ENCODE measurements around the gene CBL.
"Not testable (repeated sequence)": the region's sequence is repeated elsewhere in the genome, so short reads cannot be mapped to it uniquely, and the experiment has no call there.

Gene CBL

GRCh38 chr11:119209186-119209585 lies 3.0 kb downstream of the CBL start:
- no peak for DNase-seq (ENCODE audit: low read depth, low spot score)

DNA sequence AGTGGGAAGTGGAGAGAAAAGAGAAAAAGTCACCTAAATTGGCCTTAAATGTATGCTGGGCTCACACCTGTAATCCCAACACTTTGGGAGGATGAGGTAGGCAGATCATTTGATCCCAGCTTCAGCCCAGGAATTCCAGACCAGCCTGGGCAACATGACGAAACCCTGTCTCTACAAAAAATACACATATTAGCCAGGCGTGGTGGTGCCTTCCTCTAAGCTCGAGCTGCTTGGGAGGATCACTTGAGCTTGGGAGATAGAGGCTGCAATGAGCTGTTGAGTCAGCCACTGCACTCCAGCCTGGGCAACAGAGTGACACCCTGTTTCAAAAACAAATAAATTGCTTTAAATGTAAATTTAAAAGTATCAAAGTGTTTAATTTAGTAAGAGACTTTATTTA lies 3.9 kb downstream of the CBL start:
- DNase-seq (ENCODE audit: low read depth, low spot score): no peak

DNA sequence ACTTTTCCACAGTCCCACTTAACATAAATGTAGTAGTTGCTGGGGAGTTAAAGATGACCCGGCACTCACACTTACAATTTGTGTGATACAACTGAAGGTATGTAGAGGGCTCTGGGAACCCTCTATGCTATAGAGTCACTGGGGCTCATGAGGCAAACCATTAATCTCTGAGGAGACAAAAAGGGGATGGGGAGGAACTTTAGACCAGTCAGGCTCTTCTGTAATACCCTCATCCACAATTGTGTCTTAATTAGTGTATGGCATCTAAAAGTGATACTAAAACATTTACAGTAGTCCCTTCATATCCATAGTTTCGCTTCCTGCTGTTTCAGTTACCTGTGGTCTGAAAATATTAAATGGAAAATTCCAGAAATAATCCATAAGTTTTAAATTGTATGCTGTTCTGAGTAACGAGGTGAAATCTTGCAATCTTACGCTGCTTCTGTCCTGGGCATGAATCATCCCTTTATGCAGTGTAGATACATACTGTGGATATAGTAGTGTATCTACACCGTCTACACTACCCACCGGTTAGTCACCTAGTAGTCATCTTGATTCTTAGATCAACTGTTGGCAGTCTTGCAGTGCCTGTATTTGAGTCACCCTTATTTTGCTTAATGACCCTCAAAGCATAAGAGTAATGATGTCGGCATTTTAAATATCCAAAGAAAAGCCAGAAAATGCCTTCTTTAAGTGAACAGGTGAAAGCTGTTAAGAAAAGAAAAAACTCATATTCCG lies 12.2 kb downstream of the CBL start:
- no peak for DNase-seq (ENCODE audit: low read depth, low spot score)

- no peak for DNase-seq (ENCODE audit: low read depth, low spot score)
These were observed 16.2 kb downstream of the CBL start for GRCh38 chr11:119222308-119222707.

DNA sequence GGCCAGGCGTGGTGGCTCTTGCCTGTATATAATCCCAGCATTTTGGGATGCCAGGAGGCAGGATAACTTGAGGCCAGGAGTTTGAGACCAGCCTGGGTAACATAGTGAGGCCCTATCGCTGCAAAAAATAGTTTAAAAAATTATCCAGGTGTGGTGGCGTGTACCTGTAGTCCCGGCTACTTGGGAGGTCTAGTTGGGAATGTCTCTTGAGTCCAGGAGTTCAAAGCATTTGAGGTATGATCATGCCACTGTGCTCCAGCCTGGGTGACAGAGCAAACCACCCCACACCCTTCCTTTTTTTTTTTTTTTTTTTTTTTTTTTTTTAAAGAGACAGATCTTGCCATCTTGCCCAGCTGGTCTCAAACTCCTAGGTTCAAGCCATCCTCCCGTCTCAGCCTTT lies 16.8 kb downstream of the CBL start:
- no peak for DNase-seq (ENCODE audit: low read depth, low spot score)

GRCh38 chr11:119223856-119224255 lies 17.7 kb downstream of the CBL start:
- no peak for DNase-seq (ENCODE audit: low read depth, low spot score)

GRCh38 chr11:119228535-119229287 lies 22.6 kb downstream of the CBL start:
- DNase-seq (ENCODE audit: low read depth, low spot score): not testable (repeated sequence)

DNA sequence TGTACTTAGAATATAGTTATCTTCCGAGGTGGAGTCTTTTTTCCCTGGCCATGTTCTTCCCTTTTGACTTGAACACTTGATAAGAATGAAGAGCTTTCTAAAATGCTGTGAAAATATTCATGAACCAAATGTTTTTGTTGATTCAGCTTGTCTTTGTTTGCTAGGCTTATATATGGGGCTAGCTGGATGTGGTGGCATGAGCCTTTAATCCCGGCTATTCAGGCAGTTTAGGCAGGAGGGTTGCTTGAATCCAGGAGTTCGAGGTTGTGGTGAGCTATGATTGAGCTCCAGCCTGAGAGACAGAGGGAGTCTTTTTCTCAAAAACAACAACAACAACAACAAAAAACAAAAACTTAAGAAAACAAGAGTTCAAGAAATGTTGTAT lies 23.1 kb downstream of the CBL start:
- DNase-seq (ENCODE audit: low read depth, low spot score): no peak

- DNase-seq (ENCODE audit: low read depth, low spot score): no peak
These were observed 23.6 kb downstream of the CBL start for GRCh38 chr11:119229741-119230140.

DNA sequence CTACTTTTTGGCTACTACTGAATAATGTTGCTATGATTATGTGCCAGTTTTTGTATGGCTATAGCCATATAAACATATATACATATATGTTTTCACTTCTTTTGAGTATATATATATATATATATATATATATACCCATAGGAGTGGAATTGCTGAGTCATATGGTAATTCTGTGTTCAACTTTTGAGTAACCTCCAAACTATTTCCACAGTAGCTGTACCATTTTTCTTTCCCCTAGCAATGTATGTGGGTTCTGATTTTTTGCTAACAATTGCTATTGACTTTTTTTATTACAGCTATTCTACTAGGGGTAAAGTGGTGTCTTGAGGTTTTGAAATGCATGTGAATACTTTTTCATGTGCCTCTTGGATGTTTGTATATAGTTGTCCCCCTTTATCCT lies 30.4 kb downstream of the CBL start:
- no peak for DNase-seq (ENCODE audit: low read depth, low spot score)

GRCh38 chr11:119236891-119237290 lies 30.8 kb downstream of the CBL start:
- DNase-seq (ENCODE audit: low read depth, low spot score): no peak

DNA sequence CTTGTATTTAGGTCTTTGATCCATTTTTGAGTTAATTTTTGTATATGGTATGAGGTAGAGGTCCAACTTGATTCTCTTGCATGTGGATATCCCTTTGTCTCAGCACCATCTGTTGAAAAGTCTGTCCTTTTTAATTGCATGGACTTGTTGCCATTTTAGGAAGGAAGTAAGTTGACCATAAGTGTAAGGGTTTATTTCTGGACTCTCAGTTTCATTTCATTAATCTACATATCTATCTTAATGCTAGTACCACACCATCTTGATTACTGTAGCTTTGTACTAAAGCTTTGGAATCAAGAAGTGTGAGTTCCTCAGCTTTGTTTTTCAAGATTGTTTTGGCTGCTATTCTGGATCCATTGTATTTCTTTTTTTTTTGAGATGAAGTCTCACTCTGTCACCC lies 31.4 kb downstream of the CBL start:
- no peak for DNase-seq (ENCODE audit: low read depth, low spot score)

DNA sequence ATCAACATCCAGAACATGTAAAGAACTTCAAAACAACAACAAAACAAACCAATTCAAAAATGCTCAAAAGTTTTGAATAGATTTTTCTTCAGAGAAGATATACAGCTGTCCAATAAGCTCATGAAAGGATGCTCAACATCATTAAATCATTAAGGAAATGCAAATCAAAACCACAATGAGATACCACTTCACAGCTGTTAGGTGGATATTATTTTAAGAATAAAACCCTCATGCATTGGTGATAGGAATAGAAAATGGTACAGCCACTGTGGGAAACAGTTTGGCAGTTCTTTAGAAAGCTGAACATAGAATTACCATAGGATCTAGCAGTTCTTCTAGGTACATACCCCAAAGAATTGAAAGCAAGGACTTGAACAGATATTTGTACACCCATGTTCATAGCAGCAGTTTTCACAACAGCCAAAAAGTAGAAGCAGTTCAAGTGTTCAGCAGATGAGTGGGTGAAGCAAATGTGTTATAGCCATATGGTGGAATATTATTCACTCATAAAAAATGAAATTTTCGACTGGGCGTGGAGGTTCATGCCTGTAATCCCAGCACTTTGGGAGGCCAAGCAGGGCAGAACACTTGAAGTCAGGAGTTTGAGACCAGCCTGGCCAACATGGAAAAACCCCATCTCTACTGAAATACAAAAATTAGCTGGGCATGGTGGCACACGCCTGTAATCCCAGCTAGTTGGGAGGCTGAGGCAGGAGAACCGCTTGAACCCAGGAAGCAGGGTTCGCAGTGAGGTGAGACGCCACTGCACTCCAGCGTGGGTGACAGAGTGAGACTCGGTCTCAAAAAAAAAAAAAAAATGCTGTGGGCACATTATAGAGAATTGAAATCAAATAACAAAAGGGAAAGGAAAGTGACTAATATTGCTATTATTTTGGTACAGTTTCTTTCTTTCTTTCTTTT lies 42.9 kb downstream of the CBL start:
- DNase-seq (ENCODE audit: low read depth, low spot score): no peak

- no peak for DNase-seq (ENCODE audit: low read depth, low spot score)
These were observed 43.5 kb downstream of the CBL start for GRCh38 chr11:119249671-119250010.

- DNase-seq (ENCODE audit: low read depth, low spot score): no peak
These were observed 45.0 kb downstream of the CBL start for GRCh38 chr11:119251114-119251513.

GRCh38 chr11:119254239-119254638 lies 48.1 kb downstream of the CBL start:
- no peak for DNase-seq (ENCODE audit: low read depth, low spot score)

DNA sequence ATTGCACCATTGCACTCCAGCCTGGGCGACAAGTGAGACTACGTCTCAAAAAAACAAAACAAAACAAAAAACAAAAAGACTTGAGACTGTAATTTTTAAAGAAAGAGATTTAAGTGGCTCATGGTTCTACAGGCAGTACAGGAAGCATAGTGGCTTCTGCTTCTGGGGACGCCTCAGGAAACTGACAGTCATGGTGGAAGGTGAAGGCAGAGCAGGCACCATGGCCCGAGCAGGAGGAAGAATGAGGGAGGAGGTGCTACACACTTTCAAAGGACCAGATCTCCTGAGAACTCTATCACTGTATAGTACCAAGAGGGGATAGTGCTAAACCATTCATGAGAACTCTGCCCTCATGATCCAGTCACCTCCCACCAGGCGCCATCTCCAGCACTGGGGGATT lies 52.0 kb downstream of the CBL start:
- no peak for DNase-seq (ENCODE audit: low read depth, low spot score)

DNA sequence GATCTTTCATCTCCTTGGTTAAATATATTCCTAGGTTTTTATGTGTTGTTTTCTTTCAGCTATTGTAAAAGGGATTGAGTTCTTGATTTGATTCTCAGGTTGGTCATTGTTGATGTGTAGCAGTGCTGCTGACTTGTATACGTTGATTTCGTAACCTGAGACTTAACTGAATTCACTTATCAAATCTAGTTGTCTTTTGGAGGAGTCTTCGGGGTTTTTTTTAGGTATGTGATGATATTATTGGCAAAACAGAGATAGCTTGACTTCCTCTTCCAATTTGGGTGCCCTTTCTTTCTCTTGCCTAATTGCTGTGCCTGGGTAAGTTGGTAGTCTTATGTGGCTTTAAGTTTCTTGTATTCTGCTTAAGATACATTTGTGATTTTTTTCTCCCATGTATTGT lies 52.8 kb downstream of the CBL start:
- no peak for DNase-seq (ENCODE audit: low read depth, low spot score)

GRCh38 chr11:119262668-119263351 lies 56.7 kb downstream of the CBL start:
- DNase-seq (ENCODE audit: low read depth, low spot score): no peak

DNA sequence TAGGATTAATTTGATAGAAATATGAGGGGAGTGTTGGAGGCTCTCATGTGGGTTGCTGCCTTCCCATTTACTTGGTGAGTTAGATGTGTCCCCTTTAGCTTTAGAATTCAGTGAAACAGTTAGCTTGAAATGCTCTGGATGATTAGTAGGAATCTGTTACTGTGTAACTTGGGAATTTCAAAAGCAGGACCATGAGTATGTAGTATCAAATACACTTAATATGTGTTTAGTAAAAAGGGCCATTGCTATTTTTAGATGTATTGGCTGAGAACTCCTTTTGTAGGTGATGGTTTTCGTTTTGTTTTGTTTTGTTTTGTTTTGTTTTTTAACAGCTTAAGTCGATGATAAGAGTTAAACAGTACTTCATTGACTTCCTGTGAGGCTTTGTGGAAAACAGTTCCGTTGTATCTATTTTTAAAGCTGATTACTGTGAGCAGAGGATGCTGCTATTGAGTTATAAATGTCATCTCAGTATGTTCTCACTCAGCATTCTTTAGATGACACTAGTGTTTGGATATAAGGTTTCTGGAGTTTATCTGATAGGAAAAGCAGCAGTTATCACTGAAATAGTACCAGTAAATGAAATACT lies 57.3 kb downstream of the CBL start:
- no peak for DNase-seq (ENCODE audit: low read depth, low spot score)

DNA sequence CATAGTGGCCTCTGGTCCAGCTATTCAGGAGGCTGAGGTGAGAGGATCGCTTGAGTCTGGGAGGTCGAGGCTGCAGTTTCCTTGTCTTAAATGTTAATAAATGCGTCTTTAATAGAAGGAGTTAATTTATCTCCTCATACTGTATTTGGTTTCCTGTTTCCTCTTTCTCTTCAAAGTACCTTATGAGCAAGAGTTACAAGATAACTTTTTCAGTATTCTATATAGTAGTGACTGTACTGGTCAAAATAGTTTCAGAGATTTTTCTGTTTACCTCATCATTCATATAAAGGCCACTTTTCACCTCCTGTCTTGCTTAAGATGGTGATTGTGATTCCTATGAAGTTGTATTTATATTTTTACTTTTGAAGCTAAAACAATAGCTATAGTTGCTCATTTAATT lies 59.9 kb downstream of the CBL start:
- no peak for DNase-seq (ENCODE audit: low read depth, low spot score)

All from iPS DF 19.7 (cell line).